NB4 (cell line): ENCODE measurements around the gene COL4A2.

Experiments
- MYC ChIP-seq: IDR thresholded peaks from 2 replicates; pipeline ENCODE4 v1.6.1; 2011; ENCODE audit warnings: low read depth, low read length
- POLR2A ChIP-seq: IDR thresholded peaks from 2 replicates; pipeline ENCODE4 v1.6.1; 2011; ENCODE audit warnings: mild to moderate bottlenecking; ENCODE audit not compliant: insufficient read length; ENCODE audit errors: extremely low read depth
- TF ChIP-seq, protein P1 (sequence below): IDR thresholded peaks from one replicate; pipeline ENCODE4 v1.5.1; 2012; ENCODE audit warnings: low read depth, low read length

DNA sequence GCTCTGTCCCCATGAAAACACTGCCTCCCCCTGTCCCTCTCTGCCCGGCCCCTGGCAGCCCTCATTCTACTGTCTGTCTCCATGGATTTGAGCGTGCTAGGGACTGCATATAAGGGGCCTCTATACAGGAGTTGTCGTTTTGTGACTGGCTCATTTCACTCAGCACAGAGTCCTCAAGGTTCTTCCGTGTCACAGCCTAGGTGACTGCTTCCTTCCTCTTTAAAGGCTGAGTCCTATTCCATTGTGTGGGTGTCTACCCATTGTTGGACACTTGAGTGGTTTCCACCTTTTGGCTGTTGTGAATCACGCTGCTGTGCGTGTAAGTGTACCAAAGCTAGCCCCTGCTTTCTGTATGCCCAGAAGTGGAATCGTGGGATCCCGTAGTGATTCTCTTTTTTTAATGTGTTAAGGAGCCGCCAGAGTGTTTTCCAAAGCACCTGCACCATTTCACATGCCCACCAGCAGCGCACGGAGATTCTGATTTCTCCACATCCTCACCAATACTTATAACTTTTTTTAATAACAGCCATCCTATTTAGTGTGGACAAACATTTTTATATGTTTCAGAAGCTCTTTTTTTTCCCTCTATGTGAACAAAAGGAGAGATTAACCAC, 116.7 kb downstream of the COL4A2 start:
- TF ChIP-seq, protein P1, sequence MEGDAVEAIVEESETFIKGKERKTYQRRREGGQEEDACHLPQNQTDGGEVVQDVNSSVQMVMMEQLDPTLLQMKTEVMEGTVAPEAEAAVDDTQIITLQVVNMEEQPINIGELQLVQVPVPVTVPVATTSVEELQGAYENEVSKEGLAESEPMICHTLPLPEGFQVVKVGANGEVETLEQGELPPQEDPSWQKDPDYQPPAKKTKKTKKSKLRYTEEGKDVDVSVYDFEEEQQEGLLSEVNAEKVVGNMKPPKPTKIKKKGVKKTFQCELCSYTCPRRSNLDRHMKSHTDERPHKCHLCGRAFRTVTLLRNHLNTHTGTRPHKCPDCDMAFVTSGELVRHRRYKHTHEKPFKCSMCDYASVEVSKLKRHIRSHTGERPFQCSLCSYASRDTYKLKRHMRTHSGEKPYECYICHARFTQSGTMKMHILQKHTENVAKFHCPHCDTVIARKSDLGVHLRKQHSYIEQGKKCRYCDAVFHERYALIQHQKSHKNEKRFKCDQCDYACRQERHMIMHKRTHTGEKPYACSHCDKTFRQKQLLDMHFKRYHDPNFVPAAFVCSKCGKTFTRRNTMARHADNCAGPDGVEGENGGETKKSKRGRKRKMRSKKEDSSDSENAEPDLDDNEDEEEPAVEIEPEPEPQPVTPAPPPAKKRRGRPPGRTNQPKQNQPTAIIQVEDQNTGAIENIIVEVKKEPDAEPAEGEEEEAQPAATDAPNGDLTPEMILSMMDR: no peak
- TF ChIP-seq POLR2A: no peak
- no peak for TF ChIP-seq MYC
